Measurements from ENCODE around the gene DTYMK.
"Not testable (repeated sequence)": the region's sequence is repeated elsewhere in the genome, so short reads cannot be mapped to it uniquely, and the experiment has no call there.

The DTYMK gene

DNA sequence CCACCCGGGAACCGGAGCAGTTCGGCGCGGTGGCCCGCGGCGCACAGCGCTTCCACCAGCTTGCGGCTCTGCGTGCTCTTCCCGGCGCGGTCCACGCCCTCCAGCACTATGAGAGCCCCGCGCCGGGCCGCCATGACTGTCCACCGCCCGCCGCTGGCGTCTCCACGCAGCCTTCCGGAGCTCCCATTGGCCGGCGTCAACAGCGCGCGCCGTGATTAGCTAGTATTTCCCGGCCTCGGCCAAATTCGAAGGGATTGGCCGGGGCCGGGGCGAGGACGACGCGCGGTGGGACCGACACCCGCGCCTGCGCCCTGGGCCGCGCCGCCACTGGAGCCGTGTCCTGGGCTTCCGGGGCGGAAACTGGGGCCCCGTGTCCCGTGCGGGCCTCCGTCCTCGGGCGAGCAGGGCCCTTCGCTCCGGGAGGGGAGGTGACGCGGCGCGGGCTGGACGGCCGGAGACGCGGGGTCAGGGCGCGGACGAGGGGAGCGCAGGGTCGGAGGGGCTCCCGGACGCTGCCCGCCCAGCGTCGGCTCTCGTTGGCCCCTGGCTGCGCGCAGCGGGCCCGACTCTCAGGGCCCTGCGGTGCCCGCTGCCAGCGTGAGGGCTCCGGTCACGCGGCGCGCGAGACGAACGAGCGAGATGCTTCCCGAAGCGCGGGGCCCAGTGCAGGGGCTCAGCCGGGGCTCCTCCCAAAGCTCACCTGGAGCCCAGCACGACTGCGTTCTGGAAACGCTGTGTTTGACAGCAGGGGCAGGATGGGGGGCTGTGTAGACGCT, at the start of gene DTYMK:
Gene DTYMK, minus strand, starts transcription at position 166 of the 776 bp plus-strand sequence. Its CDS starts 32 bp downstream, at position 134.
- FAIRE-seq, result no peak
- peak; percentile 96 for DNase-seq (ENCODE audit: insufficient read length, low spot score)
- peak; percentile 81 for TF ChIP-seq POLR2A (IDR thresholded peaks at IDR 0.05; ENCODE audit: low read depth, low read length)

DNA sequence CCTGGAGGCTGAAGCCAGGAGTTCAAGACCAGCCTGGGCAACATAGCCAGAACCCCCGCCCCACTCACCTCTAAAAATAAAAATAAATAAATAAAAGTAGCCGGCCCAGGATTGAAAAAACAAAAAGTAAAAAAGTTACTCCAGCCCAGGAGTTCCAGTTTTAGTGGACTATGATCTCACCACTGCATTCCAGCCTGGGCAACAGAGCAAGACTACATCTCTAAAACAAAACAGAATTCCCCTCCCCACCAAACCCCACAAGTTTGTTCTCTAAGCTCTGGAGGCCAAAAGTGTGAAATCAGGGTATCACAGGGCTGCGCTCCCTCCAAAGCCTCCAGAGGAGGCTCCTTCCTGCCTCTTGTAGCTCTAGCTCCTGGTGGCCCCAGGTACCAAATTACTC, 49.5 kb upstream of the DTYMK start:
- FAIRE-seq (no peak), DNase-seq (ENCODE audit: insufficient read length, low spot score) (no peak)
- TF ChIP-seq POLR2A (IDR thresholded peaks at IDR 0.05; ENCODE audit: low read depth, low read length), result no peak

DNA sequence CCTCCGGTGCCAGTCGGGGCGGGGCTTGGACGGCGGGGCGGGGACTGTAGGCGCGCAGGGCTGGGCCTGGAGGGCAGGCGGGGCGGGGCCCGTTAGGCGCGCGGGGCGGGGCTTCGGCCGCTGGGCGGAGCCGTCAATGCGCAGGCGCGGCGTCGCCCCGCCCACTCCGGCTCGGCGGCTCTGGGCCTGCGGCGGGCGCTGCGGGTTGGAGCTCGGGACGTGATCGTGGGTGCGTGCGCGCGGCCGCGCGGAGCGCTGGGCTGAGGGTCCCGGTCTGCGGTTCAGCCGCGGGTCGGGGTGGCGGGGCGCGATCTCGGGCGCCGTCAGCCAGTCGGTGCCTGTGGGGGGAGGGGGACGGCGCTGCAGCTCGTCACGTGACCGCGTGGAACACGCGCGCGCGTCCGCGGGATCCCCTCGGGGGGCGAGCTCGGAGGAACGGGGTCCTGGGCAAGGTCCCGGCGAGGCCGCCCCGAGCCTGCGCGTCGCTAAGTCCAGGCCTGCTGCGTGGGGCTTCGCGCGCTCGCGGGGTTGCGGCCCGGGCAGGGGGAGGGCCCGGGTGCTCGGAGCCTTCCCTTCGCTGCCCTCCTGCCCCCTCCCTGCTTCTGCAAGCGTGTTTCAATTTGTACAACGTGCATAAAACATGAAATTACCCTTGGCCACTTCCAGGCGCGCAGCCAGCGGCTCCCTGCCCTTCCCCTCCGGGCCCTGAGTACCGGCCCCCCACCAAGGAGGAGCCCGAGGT, 48.0 kb upstream of the DTYMK start, which contains the start of gene D2HGDH:
Gene D2HGDH, plus strand, starts transcription at position 164 of the 742 bp plus-strand sequence. CDS start 595 bp downstream, outside the sequence.
- peak; percentile 65 for DNase-seq (ENCODE audit: insufficient read length, low spot score)
- peak; percentile 85 for TF ChIP-seq POLR2A (IDR thresholded peaks at IDR 0.05; ENCODE audit: low read depth, low read length)
- no peak for FAIRE-seq

DNA sequence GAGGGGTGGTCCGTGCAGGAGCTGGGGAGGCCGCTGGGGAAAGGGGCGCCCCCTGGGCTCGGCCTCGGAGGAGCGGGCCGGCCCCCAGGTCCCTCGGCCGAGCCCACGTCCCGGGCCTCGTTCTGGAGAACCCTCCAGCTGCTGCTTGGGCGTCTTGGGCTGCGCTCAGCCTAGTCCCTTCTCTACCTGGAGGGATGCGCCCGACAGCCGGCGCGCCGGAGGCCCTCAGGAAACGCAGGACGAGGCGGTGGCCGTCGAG, 47.5 kb upstream of the DTYMK start:
- FAIRE-seq, result no peak
- no peak for TF ChIP-seq POLR2A (IDR thresholded peaks at IDR 0.05; ENCODE audit: low read depth, low read length)
- DNase-seq (ENCODE audit: insufficient read length, low spot score), result peak; percentile 89

DNA sequence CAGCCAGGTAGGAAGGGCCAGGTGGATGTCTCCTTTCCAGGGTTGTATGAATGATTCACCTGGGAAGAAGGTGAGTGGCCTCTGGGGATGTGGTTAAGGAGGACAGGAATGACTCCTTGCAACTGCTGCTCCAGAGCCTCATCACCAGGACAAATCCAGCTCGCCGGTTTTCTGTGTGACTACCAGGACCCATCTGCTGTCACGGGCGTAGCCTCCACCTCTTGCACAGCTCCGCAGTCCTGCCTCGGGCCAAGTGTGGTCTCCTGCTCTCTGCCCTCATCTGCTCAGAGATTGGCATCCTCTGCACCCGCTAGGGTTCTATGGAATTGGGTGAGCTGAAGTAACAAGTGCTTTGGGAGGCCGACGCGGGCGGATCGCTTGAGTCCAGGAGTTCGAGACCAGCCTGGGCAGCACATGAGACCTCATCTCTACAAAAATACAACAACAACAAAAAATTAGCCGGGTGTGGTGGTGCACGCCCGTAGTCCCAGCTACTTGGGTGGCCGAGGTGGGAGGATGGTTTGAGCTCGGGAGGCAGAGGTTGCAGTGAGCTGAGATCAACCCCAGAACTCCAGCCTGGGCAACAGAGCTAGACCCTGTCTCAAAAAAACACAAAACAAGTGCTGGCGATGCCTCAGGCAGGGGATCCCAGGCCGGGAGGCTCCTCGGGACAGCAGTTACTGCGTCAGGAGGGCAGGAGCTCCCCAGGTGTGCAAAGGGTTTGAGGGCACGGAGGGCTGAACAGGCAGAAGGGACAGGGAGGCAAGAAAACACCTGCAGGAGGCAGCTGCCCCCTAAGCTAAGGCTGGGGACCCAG, 47.0 kb upstream of the DTYMK start:
- no peak for FAIRE-seq

GRCh38 chr2:241732513-241733186, 46.0 kb upstream of the DTYMK start:
- FAIRE-seq; DNase-seq (ENCODE audit: insufficient read length, low spot score): not testable (repeated sequence)

More for the DNA sequence above, 47.0 kb upstream of the DTYMK start:
- TF ChIP-seq POLR2A (IDR thresholded peaks at IDR 0.05; ENCODE audit: low read depth, low read length), result no peak
- no peak for DNase-seq (ENCODE audit: insufficient read length, low spot score)

GRCh38 chr2:241730671-241731293, 44.2 kb upstream of the DTYMK start:
- no peak for DNase-seq (ENCODE audit: insufficient read length, low spot score)
- FAIRE-seq, result no peak
- no peak for TF ChIP-seq POLR2A (IDR thresholded peaks at IDR 0.05; ENCODE audit: low read depth, low read length)

DNA sequence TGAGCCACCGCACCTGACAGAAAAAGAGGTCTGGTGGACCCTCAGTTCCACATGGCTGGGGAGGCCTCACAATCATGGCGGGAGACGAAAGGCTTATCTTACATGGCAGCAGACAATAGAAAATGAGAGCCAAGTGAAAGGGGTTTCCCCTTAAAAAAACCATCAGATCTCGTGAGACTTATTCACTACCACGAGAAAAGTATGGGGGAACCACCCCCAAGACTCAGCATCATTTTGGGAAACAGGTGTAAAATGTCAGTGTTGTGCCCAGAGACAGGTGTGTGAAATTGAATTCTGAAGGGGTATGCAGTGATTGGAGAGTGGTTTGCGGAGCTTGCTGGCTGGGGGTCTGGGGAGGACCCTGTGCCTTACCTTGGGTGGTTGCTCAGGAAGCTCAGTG, 43.3 kb upstream of the DTYMK start:
- FAIRE-seq (no peak), DNase-seq (ENCODE audit: insufficient read length, low spot score) (no peak)
- TF ChIP-seq POLR2A (IDR thresholded peaks at IDR 0.05; ENCODE audit: low read depth, low read length), result no peak

- no peak for FAIRE-seq
- no peak for DNase-seq (ENCODE audit: insufficient read length, low spot score)
- no peak for TF ChIP-seq POLR2A (IDR thresholded peaks at IDR 0.05; ENCODE audit: low read depth, low read length)
Measured at GRCh38 chr2:241728627-241729026, 42.0 kb upstream of the DTYMK start.

GRCh38 chr2:241728000-241728399, 41.4 kb upstream of the DTYMK start:
- FAIRE-seq (no peak), DNase-seq (ENCODE audit: insufficient read length, low spot score) (no peak)
- TF ChIP-seq POLR2A (IDR thresholded peaks at IDR 0.05; ENCODE audit: low read depth, low read length), result no peak

- FAIRE-seq (no peak), DNase-seq (ENCODE audit: insufficient read length, low spot score) (no peak)
- no peak for TF ChIP-seq POLR2A (IDR thresholded peaks at IDR 0.05; ENCODE audit: low read depth, low read length)
Measured at GRCh38 chr2:241726459-241726858, 39.8 kb upstream of the DTYMK start.

GRCh38 chr2:241724975-241725870, 38.6 kb upstream of the DTYMK start:
- no peak for TF ChIP-seq POLR2A (IDR thresholded peaks at IDR 0.05; ENCODE audit: low read depth, low read length)
- DNase-seq (ENCODE audit: insufficient read length, low spot score) (no peak), FAIRE-seq (no peak)
